Measurements from ENCODE around the gene CIPC. TPM values are rescaled to one million over a fixed set of nuclear protein-coding genes. Genes with fewer than 3 reads are reported as not detected.
A peak's percentile ranks its signal among the peaks of the same experiment; 100 is the strongest.

The CIPC gene
- total RNA-seq, 1 experiment from 2014 or later, result 12.9 TPM

DNA sequence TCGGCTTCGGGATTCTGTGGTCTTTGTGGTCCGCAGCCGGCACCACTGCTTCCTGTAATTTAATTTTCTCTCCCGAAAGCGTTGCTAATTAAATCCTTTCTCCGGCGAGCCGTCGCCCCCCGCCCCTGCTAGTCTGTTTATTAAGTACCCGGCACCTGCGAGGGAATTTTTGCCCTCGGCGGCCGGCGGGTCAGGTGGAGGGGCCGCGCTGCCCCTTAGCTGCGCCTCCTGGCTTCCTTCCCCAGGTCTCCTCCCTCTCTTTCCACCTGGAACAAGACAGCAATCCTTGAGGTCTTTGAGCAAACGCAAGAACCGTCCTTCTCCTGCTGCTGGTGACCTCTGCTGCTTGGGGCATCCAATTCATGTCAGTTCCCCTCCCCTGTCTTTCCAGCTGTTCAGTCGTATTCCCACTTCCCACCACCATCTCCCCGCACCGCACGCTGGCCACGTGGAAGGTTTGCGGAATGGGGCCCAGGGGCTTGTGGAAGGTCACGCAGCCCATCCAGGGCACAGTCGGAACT, 27.3 kb downstream of the CIPC start:
- DNase-seq (ENCODE audit: low read depth), result no peak

DNA sequence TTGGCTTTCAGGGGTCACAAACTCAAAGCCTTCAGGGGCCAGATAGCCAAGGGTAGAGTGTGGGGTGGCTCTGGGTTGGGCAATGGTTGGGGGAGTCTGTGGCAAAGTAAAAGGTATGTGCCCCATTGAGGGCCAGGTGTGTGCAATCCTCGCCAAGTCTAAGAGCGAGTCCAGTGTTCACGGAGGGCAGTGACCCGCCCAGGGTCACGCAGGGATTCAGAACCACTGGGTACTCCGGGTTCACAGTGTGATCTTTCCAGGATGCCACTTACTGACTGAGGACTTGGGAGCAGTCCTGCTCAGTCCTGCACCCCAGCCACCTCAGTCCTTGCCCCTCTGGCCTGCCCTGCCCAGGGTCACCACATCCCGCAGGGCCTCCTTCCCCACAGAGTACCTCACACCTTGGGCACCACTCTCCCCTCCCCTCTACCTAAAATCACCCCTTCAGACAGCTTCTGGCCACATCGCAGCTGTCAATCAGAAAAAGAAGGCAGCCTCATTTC, 27.8 kb downstream of the CIPC start:
- no peak for DNase-seq (ENCODE audit: low read depth)

GRCh38 chr14:77126461-77126990, 28.5 kb downstream of the CIPC start:
- DNase-seq (ENCODE audit: low read depth), result no peak

- peak; percentile 54 for DNase-seq (ENCODE audit: low read depth)
Observed at GRCh38 chr14:77128414-77128891, 30.4 kb downstream of the CIPC start.

DNA sequence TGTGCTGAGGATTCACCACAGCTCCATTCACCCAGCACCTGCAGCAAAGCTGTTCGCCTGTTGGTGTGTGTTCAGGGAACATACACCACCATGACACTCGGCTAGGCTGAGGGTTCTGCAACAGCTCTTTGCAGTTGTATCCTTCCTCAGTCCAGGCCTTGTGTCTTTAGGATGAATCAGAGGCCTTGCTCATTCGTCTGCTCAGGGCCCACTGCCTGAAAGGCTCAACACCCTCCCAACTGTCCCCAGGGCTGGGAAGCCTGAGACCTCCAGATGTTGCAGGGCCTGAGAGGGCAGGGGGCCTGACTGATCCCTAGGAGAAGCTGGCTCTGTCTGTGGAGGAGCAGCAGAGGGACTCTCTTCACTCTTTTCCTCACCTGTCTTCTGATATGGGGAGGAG, 32.3 kb downstream of the CIPC start:
- no peak for DNase-seq (ENCODE audit: low read depth)

DNA sequence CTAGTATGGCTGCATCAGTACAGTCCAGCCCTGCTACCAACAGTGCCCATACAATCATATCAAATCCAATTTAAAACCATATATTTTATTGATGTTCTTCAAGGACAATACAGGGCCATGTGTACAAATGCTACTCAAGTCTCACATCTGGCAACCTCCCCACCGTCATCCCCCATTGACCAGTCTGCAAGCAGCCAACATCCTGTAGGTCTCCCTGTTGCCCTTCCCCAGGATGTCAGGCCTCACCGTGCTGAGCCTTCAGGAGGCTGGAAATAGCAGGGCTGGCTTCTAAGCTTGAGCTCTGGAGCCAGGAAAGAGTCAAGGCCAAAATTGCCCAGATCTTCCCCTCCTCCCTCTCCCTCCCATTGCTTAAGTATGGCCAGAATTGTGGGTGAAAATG, 33.1 kb downstream of the CIPC start:
- DNase-seq (ENCODE audit: low read depth), result no peak

GRCh38 chr14:77131871-77132486, 33.9 kb downstream of the CIPC start:
- no peak for DNase-seq (ENCODE audit: low read depth)

GRCh38 chr14:77133720-77134338, 35.8 kb downstream of the CIPC start:
- DNase-seq (ENCODE audit: low read depth), result peak; percentile 38

DNA sequence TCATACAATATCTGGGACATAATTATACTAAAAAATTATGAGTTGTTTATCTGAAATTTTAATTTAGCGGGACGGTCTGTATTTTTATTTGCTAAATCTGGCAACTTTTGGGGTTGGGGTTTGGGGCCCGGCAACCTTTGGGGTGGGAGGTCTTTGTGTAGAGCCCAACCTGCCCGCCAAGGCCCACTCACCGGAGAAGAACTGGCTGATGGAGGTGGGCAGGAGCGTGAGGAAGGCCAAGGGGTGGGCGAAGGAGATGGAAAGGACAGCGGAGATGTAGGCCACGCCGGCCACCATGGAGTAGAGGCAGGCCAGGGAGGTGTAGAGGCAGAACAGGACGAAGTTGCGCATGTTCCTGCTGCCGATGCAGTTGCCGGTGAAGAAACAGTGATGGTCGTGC, 41.0 kb downstream of the CIPC start:
- no peak for DNase-seq (ENCODE audit: low read depth)

GRCh38 chr14:77139540-77140358, 41.7 kb downstream of the CIPC start:
- no peak for DNase-seq (ENCODE audit: low read depth)

DNA sequence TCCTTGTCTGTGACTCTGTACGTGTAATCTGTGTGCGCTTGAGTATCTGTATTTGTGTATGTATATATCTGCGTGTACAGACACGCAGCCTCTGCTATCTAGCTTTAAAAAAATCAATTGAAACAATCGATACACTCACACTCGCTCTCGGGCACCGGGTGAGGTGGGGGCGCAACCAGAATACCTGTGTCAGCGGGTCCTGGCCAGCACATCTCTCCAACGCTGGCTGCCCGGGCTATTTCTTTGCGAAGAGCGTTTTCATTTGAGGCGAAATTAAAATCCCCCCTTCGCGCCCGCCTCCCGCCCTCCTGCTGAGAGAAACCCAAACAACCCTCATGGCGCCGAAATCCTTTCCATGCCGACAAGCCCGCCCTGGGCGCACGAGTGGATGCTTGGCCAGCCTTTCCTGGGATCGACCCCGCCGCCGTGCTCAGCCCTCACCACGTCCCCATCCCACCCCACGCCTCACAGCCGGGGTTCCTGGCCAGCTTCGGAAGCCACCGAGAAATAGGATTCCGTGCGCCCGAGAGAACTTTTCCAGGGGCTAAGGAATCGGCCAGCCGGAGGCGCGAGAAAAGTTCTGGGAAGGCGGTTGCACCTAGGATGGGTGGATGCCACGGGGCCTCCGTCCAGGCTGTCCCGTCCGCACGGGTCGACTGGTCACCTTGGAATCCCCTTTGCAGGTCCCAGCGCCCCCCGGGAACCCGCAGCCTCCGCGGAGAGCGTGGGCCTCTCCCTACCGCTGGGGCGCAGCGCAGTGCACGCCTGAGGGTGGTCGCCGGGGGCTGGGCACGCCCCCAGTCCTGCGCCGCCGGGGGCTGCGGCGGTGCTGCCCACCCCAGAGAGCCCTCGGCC, 42.5 kb downstream of the CIPC start:
- DNase-seq (ENCODE audit: low read depth), result no peak

DNA sequence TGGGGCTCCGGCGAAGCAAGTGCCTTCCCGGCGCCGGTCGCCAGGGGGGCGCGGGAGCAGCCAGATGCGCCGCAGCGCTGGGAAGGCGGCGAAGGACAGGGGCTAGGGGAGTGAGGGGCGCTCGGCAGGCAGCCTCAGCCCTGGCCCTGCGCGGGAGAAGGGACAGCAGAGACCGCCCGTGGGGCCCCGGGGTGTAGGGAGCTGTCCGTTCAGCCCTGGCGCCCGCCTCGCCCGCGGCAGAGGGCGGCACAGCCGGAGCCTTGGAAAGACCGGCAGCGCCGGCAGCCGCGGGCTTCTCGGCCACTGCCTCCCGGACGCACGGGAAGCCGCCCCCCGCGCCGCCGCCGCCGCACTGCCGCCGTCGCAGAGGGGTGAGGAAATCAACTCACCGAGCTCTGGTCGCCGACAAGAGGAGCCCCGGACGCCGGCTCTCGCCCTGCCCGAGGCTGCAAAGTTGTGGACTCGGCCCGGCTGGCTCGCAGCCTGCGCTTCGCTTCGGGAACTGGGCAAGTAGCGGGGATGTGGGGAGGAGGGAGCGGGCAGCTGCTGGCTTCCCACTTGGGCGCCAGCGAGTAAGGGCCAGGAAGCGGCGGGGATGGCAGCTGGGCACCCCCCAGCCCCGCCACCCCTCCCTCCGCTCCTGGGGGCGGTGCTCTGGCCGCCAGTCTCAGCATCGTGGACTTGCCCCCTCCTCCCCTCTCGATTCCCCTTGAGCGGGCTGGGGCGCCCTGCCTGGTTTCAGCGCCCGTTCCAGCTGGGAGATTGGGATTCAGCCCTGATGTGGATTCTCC, 43.4 kb downstream of the CIPC start, which contains the start of gene ZDHHC22:
Gene ZDHHC22, minus strand, starts transcription at position 578 of the 791 bp plus-strand sequence. CDS start 2,053 bp downstream, outside the sequence.
- DNase-seq (ENCODE audit: low read depth), result no peak

- no peak for DNase-seq (ENCODE audit: low read depth)
Observed at GRCh38 chr14:77142005-77142800, 44.1 kb downstream of the CIPC start.

- DNase-seq (ENCODE audit: low read depth), result no peak
Observed at GRCh38 chr14:77143071-77143470, 45.0 kb downstream of the CIPC start.

DNA sequence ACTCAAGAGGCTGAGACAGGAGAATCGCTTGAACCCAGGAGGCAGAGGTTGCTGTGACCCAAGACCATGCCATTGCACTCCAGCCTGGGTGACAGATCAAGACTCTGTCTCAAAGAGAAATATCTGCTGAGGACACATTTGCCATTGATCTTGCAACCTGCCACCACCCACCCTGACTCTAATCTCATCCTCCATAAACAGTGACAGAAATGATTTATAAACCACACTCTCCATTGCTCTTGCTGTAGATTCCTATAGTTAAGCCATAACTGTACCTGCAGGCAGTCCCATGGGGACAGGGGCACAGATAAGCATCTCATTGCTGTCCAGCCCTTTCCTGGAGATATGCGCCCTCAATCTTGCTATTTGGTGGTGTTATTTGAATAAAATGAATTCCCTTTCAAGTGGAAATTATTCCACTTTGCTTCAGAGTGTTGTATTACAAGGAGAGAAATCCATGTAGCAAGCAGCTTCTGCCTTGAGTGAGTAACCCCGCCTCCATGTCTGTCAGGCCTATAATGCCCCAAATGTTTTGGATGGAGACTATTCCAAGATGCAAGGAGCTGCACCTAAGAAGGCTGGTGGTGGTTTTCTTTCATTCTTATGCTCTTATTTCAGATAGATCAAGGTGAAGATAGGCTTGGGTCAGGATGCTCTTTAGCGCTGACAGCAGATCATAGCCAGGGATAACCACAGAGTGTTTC, 46.5 kb downstream of the CIPC start:
- no peak for DNase-seq (ENCODE audit: low read depth)

DNA sequence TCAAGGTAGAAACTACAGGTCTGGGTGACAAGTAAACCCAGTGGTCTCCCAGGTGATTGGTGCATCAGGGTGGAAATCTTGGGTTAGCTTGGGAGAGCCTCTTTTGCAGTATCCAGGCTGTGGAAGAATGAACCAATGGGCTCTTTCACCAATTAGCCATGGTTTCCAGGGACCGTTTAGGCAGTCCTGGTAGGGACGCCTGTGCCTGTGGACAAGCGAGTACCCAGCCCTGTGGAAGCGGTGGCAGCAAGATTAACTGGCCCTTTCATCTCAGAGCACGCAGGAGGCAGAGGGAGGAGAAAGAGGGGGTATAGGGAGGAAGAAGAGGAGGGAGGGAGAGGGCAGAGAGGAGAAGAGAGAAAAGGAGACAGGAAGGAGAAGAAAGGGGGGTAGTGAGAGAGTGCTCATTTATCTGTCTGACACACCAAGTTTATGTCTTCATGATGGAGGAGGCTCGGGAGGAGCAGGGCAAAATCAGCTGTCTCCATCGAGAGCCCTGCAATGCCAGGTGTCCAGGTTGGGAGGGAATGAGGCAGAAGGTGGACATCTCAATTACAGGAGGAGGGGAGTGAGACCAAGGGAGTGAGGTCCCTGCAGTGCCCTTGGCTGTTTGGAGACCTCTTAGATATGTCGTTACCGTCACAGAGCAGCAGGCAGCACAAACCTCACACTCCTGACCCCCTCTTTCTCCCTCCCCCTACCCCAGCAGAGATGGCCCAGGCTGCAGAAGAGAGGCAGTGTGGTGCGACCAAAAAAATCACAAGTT, 48.1 kb downstream of the CIPC start:
- DNase-seq (ENCODE audit: low read depth), result no peak

DNA sequence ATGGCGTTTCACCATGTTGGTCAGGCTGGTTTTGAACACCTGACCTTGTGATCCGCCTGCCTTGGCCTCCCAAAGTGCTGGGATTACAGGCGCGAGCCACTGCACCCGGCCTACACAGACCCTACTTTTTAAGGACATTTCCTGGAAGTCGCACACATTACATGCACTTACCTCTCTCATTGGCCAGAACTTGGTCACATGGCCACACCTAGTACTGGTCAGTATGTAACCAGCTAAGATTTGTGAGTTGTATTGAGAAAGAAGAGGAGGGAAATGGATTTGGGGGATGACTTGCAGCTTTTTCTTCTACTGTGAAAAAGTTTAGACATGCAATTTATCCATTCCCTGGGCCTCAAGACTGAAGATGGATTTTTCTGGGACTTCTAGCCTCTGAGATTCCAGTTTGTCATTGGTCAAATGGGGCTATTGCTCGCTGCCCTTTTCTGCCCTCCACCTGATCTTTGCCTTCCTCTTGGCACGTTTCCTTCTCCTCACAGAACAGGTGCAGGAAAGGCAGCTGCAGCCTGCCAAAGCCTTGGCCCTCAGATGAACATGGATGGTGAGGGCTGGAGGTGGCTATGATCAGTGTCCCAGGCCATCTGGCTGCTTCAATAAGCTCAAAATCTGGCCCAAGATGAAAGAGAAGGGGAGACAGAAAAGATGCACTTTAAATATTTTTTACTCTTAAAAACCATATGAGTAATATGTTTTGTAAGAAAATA, 50.6 kb downstream of the CIPC start:
- DNase-seq (ENCODE audit: low read depth), result no peak
